Right lung (tissue), 10 donors: ENCODE results near the gene ADTRP. TPM values are rescaled to one million over a fixed set of nuclear protein-coding genes. Genes with fewer than 3 reads are reported as not detected.

Source experiments
- DNase-seq, 2 donors: peaks; one replicate each; pipeline ENCODE4 v3.0.0-alpha.2; 2013
- long read RNA-seq, 8 donors: transcript quantifications; one replicate each; lab custom pipeline, GENCODE V29; 2026
- polyA plus RNA-seq, 5 donors: library from polyadenylated mRNA; unstranded; fragments of 120-200 nt; gene quantifications; one replicate each; pipeline versions ENCODE4 v1.2.1 to v1.2.3, GENCODE V29; 2013; ENCODE audit warnings: inconsistent platforms in 1 of 5, low replicate concordance in 1 of 5; ENCODE audit not compliant: insufficient read length in 5 of 5, insufficient read depth in 1 of 5

ADTRP gene
- polyA plus RNA-seq, result 1 to 10 TPM in 3 of 5 donors, under 1 TPM in 2; 0.87 to 2.1 (median 1.2) TPM
- long read RNA-seq, donor 1, result 0 reads
- long read RNA-seq, donor 2, result 0 reads
- long read RNA-seq, donor 3, result 0 reads
- long read RNA-seq, donor 4, result 0 reads
- long read RNA-seq, donor 5, result 0 reads
- long read RNA-seq, donor 6, result 0 reads
- long read RNA-seq, donor 7, result 0 reads
- long read RNA-seq, donor 8, result 0 reads

GRCh38 chr6:11778648-11779328 is at the start of gene ADTRP:
Gene ADTRP (minus strand): TSS chr6:11778803. CDS start chr6:11778759, 44 bp downstream.
- no peak for DNase-seq

DNA sequence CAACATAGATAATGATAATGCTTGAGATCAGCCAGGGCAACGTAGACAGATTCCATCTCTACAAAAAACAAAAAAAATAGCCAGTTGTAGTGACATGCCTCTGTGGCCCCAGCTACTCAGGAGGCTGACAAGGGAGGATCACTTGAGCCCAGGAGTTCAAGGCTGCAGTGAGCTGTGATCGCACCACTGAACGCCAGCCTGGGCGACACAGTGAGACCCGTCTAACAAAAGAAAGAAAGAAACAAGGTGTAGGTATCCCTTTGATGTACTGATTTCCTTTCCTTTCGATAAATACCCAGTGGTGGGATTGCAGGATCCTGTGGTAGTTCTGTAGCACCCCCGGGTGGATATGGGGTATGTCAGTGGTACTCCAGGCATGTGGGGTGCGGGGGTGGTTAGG is 48.2 kb upstream of the ADTRP start:
- no peak for DNase-seq

GRCh38 chr6:11824986-11825385 is 46.4 kb upstream of the ADTRP start:
- no peak for DNase-seq

- no peak for DNase-seq
Observed at GRCh38 chr6:11822346-11822745, 43.7 kb upstream of the ADTRP start.

- DNase-seq, result no peak
Observed at GRCh38 chr6:11821781-11822180, 43.2 kb upstream of the ADTRP start.

DNA sequence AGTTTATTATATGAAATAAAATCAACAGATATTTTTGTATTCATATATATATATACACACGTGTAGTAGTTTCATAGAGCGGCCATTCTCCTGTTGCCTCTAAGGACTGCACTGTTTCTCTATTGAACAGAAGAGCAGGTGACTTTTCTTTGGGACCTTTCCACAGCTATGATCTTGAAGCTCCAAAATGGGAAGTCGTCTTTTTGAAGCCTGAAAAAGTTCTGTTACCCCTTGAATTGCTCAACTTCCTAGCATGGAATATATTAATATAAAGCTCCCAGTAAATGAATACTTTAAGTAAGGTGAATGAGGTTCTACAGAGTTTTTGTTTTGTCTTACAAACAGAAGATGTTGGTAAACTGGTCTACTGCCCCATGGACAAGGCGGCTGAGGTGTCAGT is 42.2 kb upstream of the ADTRP start:
- no peak for DNase-seq

DNA sequence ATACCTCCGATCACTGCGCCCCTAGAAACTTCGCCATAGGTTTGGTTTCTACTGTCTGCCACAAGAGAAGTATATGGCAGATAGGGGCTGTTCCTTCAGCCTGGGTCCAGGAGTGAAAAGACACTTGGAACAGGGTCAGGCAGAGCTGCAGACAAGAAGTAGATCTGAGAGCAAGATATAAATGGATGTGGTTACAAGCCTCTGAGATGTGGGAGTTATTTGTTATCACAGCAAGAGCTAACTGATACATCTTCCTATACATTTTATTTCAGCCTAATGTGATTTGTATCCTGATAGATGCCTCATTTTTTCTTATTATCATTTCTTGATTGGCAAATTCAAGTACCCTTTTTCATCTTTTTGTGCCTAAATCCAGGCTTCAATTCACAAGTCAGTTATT is 40.9 kb upstream of the ADTRP start:
- DNase-seq, result no peak

GRCh38 chr6:11815231-11815630 is 36.6 kb upstream of the ADTRP start:
- DNase-seq, result no peak

GRCh38 chr6:11814819-11815218 is 36.2 kb upstream of the ADTRP start:
- no peak for DNase-seq

DNA sequence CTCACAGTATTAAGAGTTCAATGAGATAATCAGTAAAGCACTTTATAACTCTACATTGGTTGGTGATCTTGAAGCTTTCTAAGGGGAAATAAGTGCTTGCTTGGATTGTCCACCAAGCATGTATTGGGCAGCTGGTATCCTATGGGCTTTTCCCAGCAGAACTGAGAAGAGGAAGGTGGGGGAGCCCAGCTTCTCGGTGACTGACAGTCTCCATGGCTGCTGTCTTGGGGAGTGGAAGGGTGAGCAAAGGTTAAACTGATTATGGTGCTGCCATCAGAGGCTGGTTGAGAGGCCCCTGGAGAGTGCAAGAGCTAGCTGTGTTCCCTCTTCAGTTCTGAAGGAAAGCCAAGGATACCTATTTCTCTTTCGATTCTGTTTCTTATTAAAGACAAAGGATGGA is 35.5 kb upstream of the ADTRP start:
- DNase-seq, result no peak

DNA sequence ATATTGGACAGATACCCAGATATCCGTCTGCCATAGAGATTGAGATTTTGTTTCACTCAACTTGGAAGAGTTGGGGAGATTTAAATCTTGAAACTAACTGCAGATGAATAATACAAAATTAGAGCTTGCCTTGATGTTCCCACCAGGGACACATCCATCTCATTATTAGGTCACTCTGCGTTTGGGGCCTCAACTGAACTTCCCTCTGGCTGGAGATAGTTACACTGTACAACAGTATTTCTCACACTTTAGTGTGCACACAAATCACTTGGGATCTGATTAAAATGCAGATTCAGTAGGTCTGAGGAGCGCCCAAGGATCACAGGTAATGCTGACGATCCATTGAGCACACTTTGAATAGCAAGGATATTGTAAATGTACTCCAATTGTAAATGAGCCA is 35.0 kb upstream of the ADTRP start:
- DNase-seq, result no peak

GRCh38 chr6:11812951-11813350 is 34.3 kb upstream of the ADTRP start:
- DNase-seq, result no peak

- DNase-seq, result no peak
Observed at GRCh38 chr6:11812439-11812838, 33.8 kb upstream of the ADTRP start.

DNA sequence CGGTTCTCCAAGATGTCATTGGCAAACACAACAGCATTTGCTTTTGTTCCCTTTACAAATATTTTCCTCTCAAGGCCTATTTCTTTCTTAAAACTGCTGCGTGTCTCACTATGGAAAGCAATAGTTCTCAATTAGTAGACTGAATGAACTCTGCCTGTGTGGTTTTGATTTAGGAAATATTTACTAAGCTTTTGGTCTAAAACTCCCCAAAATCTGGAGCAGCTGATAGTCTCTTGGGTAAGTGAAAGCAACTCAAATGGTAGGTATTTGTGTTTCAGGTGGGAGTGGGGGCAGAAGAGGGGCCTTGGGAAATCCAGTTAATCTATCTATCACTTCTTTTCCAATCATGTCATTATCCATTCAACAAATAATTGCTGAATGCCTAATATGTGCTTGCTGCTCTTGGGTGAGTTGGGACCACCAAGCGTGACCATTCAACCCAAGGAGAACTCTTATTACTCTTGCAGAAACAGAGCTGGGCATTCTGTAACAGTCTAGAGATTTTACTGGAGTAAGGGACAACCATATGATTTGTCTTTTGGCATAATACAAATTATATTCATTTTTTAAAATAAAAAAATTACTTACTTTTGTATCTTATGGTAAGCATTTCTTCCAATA is 33.2 kb upstream of the ADTRP start:
- no peak for DNase-seq

DNA sequence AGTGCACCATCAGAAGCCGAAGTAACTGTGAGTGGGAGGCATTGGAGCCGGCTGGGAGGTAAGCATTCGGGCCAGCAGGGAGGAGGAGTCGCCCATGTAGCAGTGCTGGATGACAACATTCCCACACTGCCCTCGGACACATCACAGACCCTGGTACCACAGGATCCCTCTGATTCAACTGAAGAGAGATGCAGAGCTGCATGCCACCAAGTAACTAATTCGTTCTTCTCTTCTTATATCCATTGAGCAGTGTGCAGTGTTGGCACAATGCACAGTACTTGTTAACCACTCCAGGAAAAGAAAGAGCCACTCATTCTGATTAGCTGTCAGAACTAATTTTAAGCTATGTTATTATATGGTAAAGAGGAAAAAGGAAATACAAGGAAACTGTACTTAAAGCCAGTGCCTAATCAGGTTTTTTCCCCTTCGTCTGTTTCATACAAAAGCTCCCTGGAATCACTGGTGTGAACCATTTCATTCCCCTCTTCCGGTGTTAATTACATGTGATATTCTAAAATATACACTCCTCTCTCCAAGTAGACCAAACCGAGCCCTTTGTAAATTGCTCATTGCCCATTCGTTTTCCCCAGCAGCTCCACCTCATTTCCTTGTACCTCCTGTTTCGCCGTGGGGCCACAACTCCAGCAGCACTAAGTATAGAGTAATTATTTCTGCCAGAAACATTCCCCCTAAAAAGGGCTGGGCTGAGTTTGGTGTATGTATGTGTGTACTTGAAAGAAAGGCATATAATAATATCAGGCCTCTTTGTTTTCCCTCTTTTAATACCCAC is 32.4 kb upstream of the ADTRP start:
- no peak for DNase-seq

DNA sequence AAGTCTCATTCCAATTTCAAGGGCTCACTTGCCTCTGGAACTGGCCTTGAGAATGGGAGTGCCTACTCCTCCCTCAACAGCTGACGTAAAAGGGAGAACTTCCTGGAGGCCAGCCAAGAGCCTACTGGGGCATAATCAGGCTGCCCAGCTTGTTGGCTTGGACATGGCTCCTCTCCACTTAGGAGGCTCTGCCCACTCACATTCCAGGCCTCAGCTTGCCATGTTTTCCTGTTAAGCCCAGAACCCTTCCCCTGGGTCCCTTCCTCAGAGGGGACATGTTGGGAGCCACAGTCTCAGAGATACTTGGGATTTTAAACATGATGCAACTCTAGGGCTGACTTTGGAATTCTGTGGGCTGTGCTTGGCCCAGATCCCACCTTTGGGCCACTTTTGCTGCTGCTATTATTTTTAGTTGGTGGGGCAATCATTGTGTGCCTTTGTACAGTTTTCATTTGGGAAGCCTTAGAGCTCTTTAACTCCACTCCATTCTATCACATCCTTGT is 31.5 kb upstream of the ADTRP start:
- peak; percentile 60 to 66 for DNase-seq

DNA sequence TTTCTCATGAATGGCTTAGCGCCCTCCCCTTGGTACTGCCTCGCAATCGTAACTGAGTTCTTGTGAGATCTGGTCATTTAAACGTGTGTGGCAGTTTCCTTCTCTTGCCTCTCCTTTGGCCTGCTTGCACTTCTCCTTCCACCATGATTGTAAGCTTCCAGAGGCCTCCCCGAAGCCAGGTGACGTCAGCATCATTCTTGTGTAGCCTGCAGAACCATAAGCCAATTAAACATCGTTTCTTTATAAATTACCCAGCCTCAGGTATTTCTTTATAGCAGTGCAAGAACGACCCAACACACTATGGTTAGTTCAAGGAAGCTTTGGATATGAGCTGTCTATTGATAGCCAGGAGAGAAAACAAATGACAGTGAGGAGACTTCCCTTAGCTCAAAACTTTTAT is 29.5 kb upstream of the ADTRP start:
- DNase-seq, result no peak

DNA sequence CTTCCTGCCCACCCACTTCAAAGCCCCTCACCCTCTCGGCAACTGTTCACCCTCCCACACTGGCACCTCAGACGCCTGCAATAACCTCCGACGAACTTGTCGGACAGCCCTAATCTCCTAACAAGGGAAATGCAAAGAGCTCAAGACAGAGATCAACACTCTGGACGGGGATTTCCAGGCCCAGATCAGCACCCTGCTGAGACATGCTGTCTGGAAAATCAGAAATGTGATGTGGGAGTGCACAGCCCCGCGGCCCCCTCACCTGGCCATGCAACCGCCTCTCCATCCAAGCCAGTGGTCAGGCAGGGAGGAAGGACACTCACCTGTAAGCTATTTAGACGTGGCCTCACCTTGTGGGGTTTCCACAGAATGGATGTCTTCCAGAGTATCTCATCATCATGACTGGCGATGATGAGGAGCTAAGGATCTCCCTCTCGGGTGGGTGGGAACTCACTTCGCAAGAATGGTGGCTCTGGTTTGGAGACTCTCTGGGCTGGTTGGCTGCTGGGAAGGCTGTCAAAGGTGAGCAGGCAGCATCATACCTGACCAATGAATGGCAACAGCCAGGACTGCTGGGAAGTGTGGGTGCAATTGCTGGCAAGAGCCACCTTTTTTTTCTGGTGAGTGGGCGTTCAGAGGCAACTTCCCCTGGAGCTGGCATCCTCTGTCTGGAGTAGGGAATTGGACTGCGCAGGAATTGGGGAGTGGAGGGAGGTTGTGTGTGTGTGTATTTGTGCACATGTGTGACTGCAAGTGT is 28.1 kb upstream of the ADTRP start:
- no peak for DNase-seq

DNA sequence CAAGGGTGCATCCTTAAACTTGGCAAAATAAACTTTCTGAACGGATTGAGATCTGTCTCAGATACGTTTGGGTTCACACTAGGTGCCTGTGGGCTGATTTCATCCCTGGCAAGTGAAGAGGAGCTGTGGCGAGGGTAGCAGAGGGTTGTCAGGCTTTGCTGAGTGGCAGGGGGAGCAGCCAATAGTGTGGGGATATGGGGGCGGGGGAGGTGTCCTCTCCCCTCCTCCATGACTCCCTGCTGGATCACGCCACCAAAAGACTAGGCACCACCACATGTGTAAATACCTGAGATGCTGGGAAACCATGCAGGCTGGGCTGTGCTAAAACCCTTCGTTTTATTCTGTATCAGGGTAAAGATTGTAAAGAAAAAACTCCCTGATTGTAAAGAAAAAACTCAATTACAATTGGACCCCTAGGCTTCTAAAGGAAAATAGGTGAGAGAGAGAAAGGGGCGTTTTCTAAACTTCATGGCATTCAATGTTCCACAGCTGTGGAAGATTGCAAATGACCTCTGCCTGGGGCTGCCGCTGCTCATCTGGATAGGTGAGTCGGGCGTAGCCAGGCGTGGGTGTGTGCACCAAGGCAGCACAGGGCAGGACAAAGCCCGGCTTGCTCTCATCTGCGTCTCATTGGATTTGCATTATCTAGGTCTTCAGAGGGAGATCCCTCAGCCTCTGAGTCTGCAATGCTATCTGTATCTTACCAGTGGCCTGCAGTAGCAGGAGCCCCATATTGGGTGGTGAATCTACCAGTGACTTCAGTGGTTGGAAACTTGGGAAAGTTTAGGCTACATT is 26.9 kb upstream of the ADTRP start:
- DNase-seq, result no peak

GRCh38 chr6:11804701-11805100 is 26.1 kb upstream of the ADTRP start:
- no peak for DNase-seq

- DNase-seq, result peak in 1 of 2 donors; percentile 16
Observed at GRCh38 chr6:11804135-11804534, 25.5 kb upstream of the ADTRP start.
